ENCODE data around the gene KDM5D.

The KDM5D gene

GRCh38 chrY:19717950-19718349 lies 26.6 kb downstream of the KDM5D start:
- Histone ChIP-seq H3K36me3 (ENCODE audit: low read depth) (peaks cover 98% of the 10 kb centered on the region), H3K4me1 (ENCODE audit: insufficient read depth, poor library complexity, severe bottlenecking) (no peaks in the 10 kb centered on the region), H3K4me3 (ENCODE audit: severe bottlenecking) (no peak overlapping the region), H3K27me3 (ENCODE audit: insufficient read depth, poor library complexity, severe bottlenecking) (no peaks in the 10 kb centered on the region), H3K9me3 (ENCODE audit: severe bottlenecking) (no peaks in the 10 kb centered on the region), H3K27ac (ENCODE audit: poor library complexity, severe bottlenecking) (no peak overlapping the region)
- TF ChIP-seq CTCF (IDR thresholded peaks at IDR 0.05; ENCODE audit: poor library complexity, severe bottlenecking) = no peak
- ATAC-seq (ENCODE audit: low read depth) (no peak), DNase-seq (ENCODE audit: low spot score) (no peak)

- H3K4me3 ChIP-seq (ENCODE audit: severe bottlenecking) = no peak overlapping the region
- no peak overlapping the region for H3K27ac ChIP-seq (ENCODE audit: poor library complexity, severe bottlenecking)
- no peaks in the 10 kb centered on the region for H3K9me3 ChIP-seq (ENCODE audit: severe bottlenecking)
- TF ChIP-seq CTCF (IDR thresholded peaks at IDR 0.05; ENCODE audit: poor library complexity, severe bottlenecking) = no peak
- DNase-seq (ENCODE audit: low spot score) = no peak
- H3K36me3 ChIP-seq (ENCODE audit: low read depth) = peaks cover 98% of the 10 kb centered on the region
- ATAC-seq (ENCODE audit: low read depth) = no peak
- no peaks in the 10 kb centered on the region for H3K4me1 ChIP-seq (ENCODE audit: insufficient read depth, poor library complexity, severe bottlenecking)
- H3K27me3 ChIP-seq (ENCODE audit: insufficient read depth, poor library complexity, severe bottlenecking) = no peaks in the 10 kb centered on the region
Observed at GRCh38 chrY:19717146-19717545, 27.4 kb downstream of the KDM5D start.

- no peak for TF ChIP-seq CTCF (IDR thresholded peaks at IDR 0.05; ENCODE audit: poor library complexity, severe bottlenecking)
- Histone ChIP-seq H3K4me3 (ENCODE audit: severe bottlenecking) (no peak overlapping the region), H3K4me1 (ENCODE audit: insufficient read depth, poor library complexity, severe bottlenecking) (no peaks in the 10 kb centered on the region), H3K27ac (ENCODE audit: poor library complexity, severe bottlenecking) (no peak overlapping the region), H3K9me3 (ENCODE audit: severe bottlenecking) (no peaks in the 10 kb centered on the region), H3K27me3 (ENCODE audit: insufficient read depth, poor library complexity, severe bottlenecking) (no peaks in the 10 kb centered on the region), H3K36me3 (ENCODE audit: low read depth) (peaks cover 96% of the 10 kb centered on the region)
- ATAC-seq (ENCODE audit: low read depth) (no peak), DNase-seq (ENCODE audit: low spot score) (no peak)
Observed at GRCh38 chrY:19715226-19715625, 29.3 kb downstream of the KDM5D start.

GRCh38 chrY:19713430-19713829 lies 31.1 kb downstream of the KDM5D start:
- H3K9me3 ChIP-seq (ENCODE audit: severe bottlenecking) = no peaks in the 10 kb centered on the region
- H3K36me3 ChIP-seq (ENCODE audit: low read depth) = peaks cover 98% of the 10 kb centered on the region
- no peak for TF ChIP-seq CTCF (IDR thresholded peaks at IDR 0.05; ENCODE audit: poor library complexity, severe bottlenecking)
- no peak overlapping the region for H3K27ac ChIP-seq (ENCODE audit: poor library complexity, severe bottlenecking)
- H3K4me1 ChIP-seq (ENCODE audit: insufficient read depth, poor library complexity, severe bottlenecking) = no peaks in the 10 kb centered on the region
- H3K4me3 ChIP-seq (ENCODE audit: severe bottlenecking) = no peak overlapping the region
- ATAC-seq (ENCODE audit: low read depth) (no peak), DNase-seq (ENCODE audit: low spot score) (no peak)
- no peaks in the 10 kb centered on the region for H3K27me3 ChIP-seq (ENCODE audit: insufficient read depth, poor library complexity, severe bottlenecking)

- Histone ChIP-seq H3K27me3 (ENCODE audit: insufficient read depth, poor library complexity, severe bottlenecking) (no peaks in the 10 kb centered on the region), H3K27ac (ENCODE audit: poor library complexity, severe bottlenecking) (no peak overlapping the region), H3K4me3 (ENCODE audit: severe bottlenecking) (no peak overlapping the region), H3K36me3 (ENCODE audit: low read depth) (peaks cover 93% of the 10 kb centered on the region), H3K9me3 (ENCODE audit: severe bottlenecking) (no peaks in the 10 kb centered on the region), H3K4me1 (ENCODE audit: insufficient read depth, poor library complexity, severe bottlenecking) (no peaks in the 10 kb centered on the region)
- ATAC-seq (ENCODE audit: low read depth) (no peak), DNase-seq (ENCODE audit: low spot score) (no peak)
- no peak for TF ChIP-seq CTCF (IDR thresholded peaks at IDR 0.05; ENCODE audit: poor library complexity, severe bottlenecking)
Observed at GRCh38 chrY:19706273-19706672, 38.3 kb downstream of the KDM5D start.
